ENCODE data around the gene TRAF3IP3. TPM values are rescaled to one million over a fixed set of nuclear protein-coding genes. Genes with fewer than 3 reads are reported as not detected.
A peak's percentile ranks its signal among the peaks of the same experiment; 100 is the strongest.

Gene TRAF3IP3
- total and polyA plus RNA-seq, 2 donors from 2014 or later: 3.6 to 16.4 TPM

- intact Hi-C loops (cut with DNase I): no loop called here
Measured at GRCh38 chr1:209715314-209715713, 40.5 kb upstream of the TRAF3IP3 start.

GRCh38 chr1:209717818-209718217 is 38.0 kb upstream of the TRAF3IP3 start:
- DNase-seq: no peak
- H3K4me1 ChIP-seq (ENCODE audit: control insufficient read depth in 2 of 3, insufficient read depth in 2 of 3, low read depth in 1 of 3, low read length in 3 of 3): peaks cover 0 to 15% (median 6%) of the 10 kb centered on the region in 3 donors
- H3K9me3 ChIP-seq (ENCODE audit: control insufficient read depth in 2 of 3, insufficient read depth in 1 of 3, low read length in 3 of 3): no peaks in the 10 kb centered on the region
- H3K4me3 ChIP-seq (ENCODE audit: low read length in 3 of 3): no peak overlapping the region
- no peak overlapping the region for H3K27ac ChIP-seq (ENCODE audit: low read depth in 2 of 2, low read length in 2 of 2)
- no peak overlapping the region for H3K9ac ChIP-seq (ENCODE audit: low read length in 3 of 3)
- no peaks in the 10 kb centered on the region for H3K36me3 ChIP-seq (ENCODE audit: control insufficient read depth in 2 of 3, insufficient read depth in 3 of 3, low read length in 3 of 3)
- no peaks in the 10 kb centered on the region for H3K27me3 ChIP-seq (ENCODE audit: control insufficient read depth, insufficient read depth, low read length)
- intact Hi-C loops (cut with DNase I): no loop called here
- TF ChIP-seq CTCF (IDR thresholded peaks at IDR 0.05; ENCODE audit: borderline replicate concordance, extremely low read depth, insufficient read depth): no peak
- FAIRE-seq: no peak

More at GRCh38 chr1:209715314-209715713, 40.5 kb upstream of the TRAF3IP3 start:
- FAIRE-seq (no peak), DNase-seq (no peak)
- Histone ChIP-seq H3K9ac (ENCODE audit: low read length in 3 of 3) (no peak overlapping the region), H3K4me3 (ENCODE audit: low read length in 3 of 3) (no peak overlapping the region), H3K36me3 (ENCODE audit: control insufficient read depth in 2 of 3, insufficient read depth in 3 of 3, low read length in 3 of 3) (no peaks in the 10 kb centered on the region), H3K27me3 (ENCODE audit: control insufficient read depth, insufficient read depth, low read length) (no peaks in the 10 kb centered on the region), H3K27ac (ENCODE audit: low read depth in 2 of 2, low read length in 2 of 2) (no peak overlapping the region), H3K9me3 (ENCODE audit: control insufficient read depth in 2 of 3, insufficient read depth in 1 of 3, low read length in 3 of 3) (no peaks in the 10 kb centered on the region), H3K4me1 (ENCODE audit: control insufficient read depth in 2 of 3, insufficient read depth in 2 of 3, low read depth in 1 of 3, low read length in 3 of 3) (no peaks in the 10 kb centered on the region)
- TF ChIP-seq CTCF (IDR thresholded peaks at IDR 0.05; ENCODE audit: borderline replicate concordance, extremely low read depth, insufficient read depth): no peak

GRCh38 chr1:209720326-209720725 is 35.5 kb upstream of the TRAF3IP3 start:
- H3K9me3 ChIP-seq (ENCODE audit: control insufficient read depth in 2 of 3, insufficient read depth in 1 of 3, low read length in 3 of 3): no peaks in the 10 kb centered on the region
- TF ChIP-seq CTCF (IDR thresholded peaks at IDR 0.05; ENCODE audit: borderline replicate concordance, extremely low read depth, insufficient read depth): no peak
- no peaks in the 10 kb centered on the region for H3K36me3 ChIP-seq (ENCODE audit: control insufficient read depth in 2 of 3, insufficient read depth in 3 of 3, low read length in 3 of 3)
- no peak overlapping the region for H3K9ac ChIP-seq (ENCODE audit: low read length in 3 of 3)
- FAIRE-seq: no peak
- H3K27me3 ChIP-seq (ENCODE audit: control insufficient read depth, insufficient read depth, low read length): no peaks in the 10 kb centered on the region
- peak overlapping the region; percentile 78 to 81 for H3K27ac ChIP-seq (ENCODE audit: low read depth in 2 of 2, low read length in 2 of 2)
- H3K4me3 ChIP-seq (ENCODE audit: low read length in 3 of 3): no peak overlapping the region
- no peak for DNase-seq
- intact Hi-C loops (cut with DNase I): no loop called here
- H3K4me1 ChIP-seq (ENCODE audit: control insufficient read depth in 2 of 3, insufficient read depth in 2 of 3, low read depth in 1 of 3, low read length in 3 of 3): peaks cover 0 to 30% (median 11%) of the 10 kb centered on the region in 3 donors

DNA sequence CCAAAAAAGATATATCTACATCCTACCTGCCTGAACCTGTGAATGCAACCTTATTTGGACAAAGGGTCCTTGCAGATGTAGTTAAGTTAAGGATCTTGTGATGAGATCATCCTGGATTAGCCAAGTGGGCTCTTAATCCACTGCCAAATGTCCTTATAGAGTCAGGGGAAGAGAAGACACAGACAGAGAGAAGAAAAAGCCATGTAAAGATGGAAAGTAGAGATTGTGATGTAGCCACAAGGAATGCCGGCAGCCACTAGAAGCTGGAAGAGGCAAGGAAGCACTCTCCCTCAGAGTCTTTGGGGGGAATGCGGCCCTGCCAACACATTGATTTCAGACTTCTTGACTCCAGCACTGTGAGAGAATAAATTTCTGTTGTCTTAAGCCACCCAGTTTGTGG is 35.0 kb upstream of the TRAF3IP3 start:
- Histone ChIP-seq H3K27me3 (ENCODE audit: control insufficient read depth, insufficient read depth, low read length) (no peaks in the 10 kb centered on the region), H3K9ac (ENCODE audit: low read length in 3 of 3) (no peak overlapping the region), H3K36me3 (ENCODE audit: control insufficient read depth in 2 of 3, insufficient read depth in 3 of 3, low read length in 3 of 3) (no peaks in the 10 kb centered on the region), H3K4me1 (ENCODE audit: control insufficient read depth in 2 of 3, insufficient read depth in 2 of 3, low read depth in 1 of 3, low read length in 3 of 3) (peaks cover 0 to 30% (median 11%) of the 10 kb centered on the region in 3 donors), H3K27ac (ENCODE audit: low read depth in 2 of 2, low read length in 2 of 2) (peak overlapping the region; percentile 78 to 81), H3K4me3 (ENCODE audit: low read length in 3 of 3) (no peak overlapping the region), H3K9me3 (ENCODE audit: control insufficient read depth in 2 of 3, insufficient read depth in 1 of 3, low read length in 3 of 3) (no peaks in the 10 kb centered on the region)
- intact Hi-C loops (cut with DNase I): no loop called here
- DNase-seq (no peak), FAIRE-seq (no peak)
- TF ChIP-seq CTCF (IDR thresholded peaks at IDR 0.05; ENCODE audit: borderline replicate concordance, extremely low read depth, insufficient read depth): no peak
